ENCODE data around the gene TNS3. TPM values are rescaled to one million over a fixed set of nuclear protein-coding genes. Genes with fewer than 3 reads are reported as not detected.

Gene TNS3
- total RNA-seq, 1 experiment from 2014 or later = 9.5 TPM

- no peak overlapping the region for H3K4me3 Mint-ChIP-seq
Measured at GRCh38 chr7:47266131-47266706, 315.7 kb downstream of the TNS3 start.

More at GRCh38 chr7:47266131-47266706, 315.7 kb downstream of the TNS3 start:
- H2BK120ac ChIP-seq (ENCODE audit: low read depth, low read length, poor library complexity, severe bottlenecking) = no peak overlapping the region
- no peak overlapping the region for H2BK5ac ChIP-seq (ENCODE audit: insufficient read length, low read length)
- no peaks in the 10 kb centered on the region for H4K20me1 ChIP-seq (ENCODE audit: control insufficient read depth, insufficient read depth, insufficient read length)
- TF ChIP-seq, protein P1, sequence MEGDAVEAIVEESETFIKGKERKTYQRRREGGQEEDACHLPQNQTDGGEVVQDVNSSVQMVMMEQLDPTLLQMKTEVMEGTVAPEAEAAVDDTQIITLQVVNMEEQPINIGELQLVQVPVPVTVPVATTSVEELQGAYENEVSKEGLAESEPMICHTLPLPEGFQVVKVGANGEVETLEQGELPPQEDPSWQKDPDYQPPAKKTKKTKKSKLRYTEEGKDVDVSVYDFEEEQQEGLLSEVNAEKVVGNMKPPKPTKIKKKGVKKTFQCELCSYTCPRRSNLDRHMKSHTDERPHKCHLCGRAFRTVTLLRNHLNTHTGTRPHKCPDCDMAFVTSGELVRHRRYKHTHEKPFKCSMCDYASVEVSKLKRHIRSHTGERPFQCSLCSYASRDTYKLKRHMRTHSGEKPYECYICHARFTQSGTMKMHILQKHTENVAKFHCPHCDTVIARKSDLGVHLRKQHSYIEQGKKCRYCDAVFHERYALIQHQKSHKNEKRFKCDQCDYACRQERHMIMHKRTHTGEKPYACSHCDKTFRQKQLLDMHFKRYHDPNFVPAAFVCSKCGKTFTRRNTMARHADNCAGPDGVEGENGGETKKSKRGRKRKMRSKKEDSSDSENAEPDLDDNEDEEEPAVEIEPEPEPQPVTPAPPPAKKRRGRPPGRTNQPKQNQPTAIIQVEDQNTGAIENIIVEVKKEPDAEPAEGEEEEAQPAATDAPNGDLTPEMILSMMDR (conservative IDR thresholded peaks at IDR 0.05) = peak; percentile 94
- H3K18ac ChIP-seq (ENCODE audit: insufficient read length, low read depth, low read length) = no peak overlapping the region
- H3K4ac ChIP-seq (ENCODE audit: low read depth, low read length) = no peak overlapping the region
- no peak overlapping the region for H4K5ac ChIP-seq (ENCODE audit: insufficient read length, low read depth, low read length)
- Mint-ChIP-seq H3K4me1 (peaks cover 5 to 6% of the 10 kb centered on the region in 2 experiments), H3K36me3 (ENCODE audit: insufficient read depth in 1 of 3, low read depth in 3 of 3) (no peaks in the 10 kb centered on the region), H3K9me3 (peaks cover 0 to 2% of the 10 kb centered on the region in 2 experiments; a peak in 1 of 5 replicates), H3K27ac (no peak overlapping the region), H3K27me3 (ENCODE audit: low read depth) (peaks cover 2% of the 10 kb centered on the region)
- H3K9me3 ChIP-seq (ENCODE audit: control insufficient read depth, low read depth, low read length) = no peaks in the 10 kb centered on the region
- H2AFZ ChIP-seq (ENCODE audit: low read length) = no peak overlapping the region
- no peak overlapping the region for H4K8ac ChIP-seq (replicated peaks; ENCODE audit: insufficient read length, low read depth, low read length)
- no peaks in the 10 kb centered on the region for H3K79me2 ChIP-seq (ENCODE audit: insufficient read depth, low read length)
- DNase-seq = peak; percentile 68
- H3K79me1 ChIP-seq (ENCODE audit: insufficient read depth, low read depth, low read length, poor library complexity, severe bottlenecking) = no peaks in the 10 kb centered on the region
- H3K4me1 ChIP-seq (ENCODE audit: insufficient read depth, low read length) = no peaks in the 10 kb centered on the region
- WGBS (ENCODE audit: extremely low coverage, insufficient read length, low lambda C conversion rate) = no CpG with 5 or more reads among the region's 7 CpGs
- no peak overlapping the region for H2BK12ac ChIP-seq (ENCODE audit: insufficient read length, low read depth, low read length)
- H2BK20ac ChIP-seq (ENCODE audit: low read depth, low read length, poor library complexity, severe bottlenecking) = no peak overlapping the region
- H2AK5ac ChIP-seq (ENCODE audit: insufficient read length, low read length) = no peak overlapping the region
- no peak overlapping the region for H4K91ac ChIP-seq (ENCODE audit: insufficient read length, low read depth, low read length)
- no peaks in the 10 kb centered on the region for H3K23me2 ChIP-seq (ENCODE audit: insufficient read length, low read depth, low read length, poor library complexity, severe bottlenecking)
- H3T11ph ChIP-seq (ENCODE audit: low read length) = no peak overlapping the region
- H2BK15ac ChIP-seq (ENCODE audit: low read depth, low read length) = no peak overlapping the region
- H3K27me3 ChIP-seq (ENCODE audit: insufficient read depth, low read length) = no peaks in the 10 kb centered on the region
- no peak overlapping the region for H3K9ac ChIP-seq (ENCODE audit: extremely low read depth, insufficient read length, low read length)
- no peak overlapping the region for H3K23ac ChIP-seq (ENCODE audit: insufficient read length, low read depth, low read length)
- no peak overlapping the region for H3K27ac ChIP-seq (ENCODE audit: insufficient read length, low read depth, low read length)
- H3K56ac ChIP-seq (ENCODE audit: insufficient read length, low read depth, low read length) = no peak overlapping the region
- H3K14ac ChIP-seq (ENCODE audit: insufficient read depth, low read length) = no peak overlapping the region; the same call in 1 of the 2 replicates
- no peak overlapping the region for H3K4me2 ChIP-seq (ENCODE audit: insufficient read depth, insufficient read length, low read length)
